CD4-positive, alpha-beta T cell treated with Interleukin-21 for 1 hour (primary cell): ENCODE data around the gene ATE1.
"Not testable (repeated sequence)": the region's sequence is repeated elsewhere in the genome, so short reads cannot be mapped to it uniquely, and the experiment has no call there.

Experiments used
- DNase-seq: peaks from one replicate; pipeline ENCODE4 v3.0.0-alpha.2; 2020

ATE1 gene

DNA sequence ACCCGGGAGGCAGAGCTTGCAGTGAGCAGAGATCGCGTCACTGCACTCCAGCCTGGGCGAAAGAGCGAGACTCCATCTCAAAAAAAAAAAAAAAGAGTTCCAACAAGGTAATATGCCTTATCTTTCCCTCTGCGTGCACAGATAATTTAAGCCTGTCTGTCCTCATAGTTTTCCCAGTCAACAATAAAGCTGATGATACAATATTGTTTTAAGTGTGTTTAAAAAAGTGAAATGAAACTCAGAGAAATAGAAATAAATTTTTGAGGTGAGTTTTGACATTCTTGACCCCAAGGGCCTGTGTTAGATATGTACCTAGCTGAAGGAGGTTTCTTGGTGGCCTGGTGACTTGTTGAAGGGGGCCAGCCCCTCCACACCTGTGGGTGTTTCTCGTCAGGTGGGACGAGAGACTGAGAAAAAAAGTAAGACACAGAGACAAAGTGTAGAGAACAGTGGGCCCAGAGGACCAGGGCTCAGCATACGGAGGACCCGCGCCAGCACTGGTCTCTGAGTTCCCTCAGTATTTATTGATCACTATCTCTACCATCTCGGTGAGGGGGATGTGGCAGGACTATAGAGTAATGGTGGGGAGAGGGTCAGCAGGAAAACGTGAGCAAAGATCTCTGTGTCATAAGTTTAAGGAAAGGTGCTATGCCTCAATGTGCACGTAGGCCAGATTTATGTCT, 1.9 kb upstream of the ATE1 start:
- DNase-seq = not testable (repeated sequence)

DNA sequence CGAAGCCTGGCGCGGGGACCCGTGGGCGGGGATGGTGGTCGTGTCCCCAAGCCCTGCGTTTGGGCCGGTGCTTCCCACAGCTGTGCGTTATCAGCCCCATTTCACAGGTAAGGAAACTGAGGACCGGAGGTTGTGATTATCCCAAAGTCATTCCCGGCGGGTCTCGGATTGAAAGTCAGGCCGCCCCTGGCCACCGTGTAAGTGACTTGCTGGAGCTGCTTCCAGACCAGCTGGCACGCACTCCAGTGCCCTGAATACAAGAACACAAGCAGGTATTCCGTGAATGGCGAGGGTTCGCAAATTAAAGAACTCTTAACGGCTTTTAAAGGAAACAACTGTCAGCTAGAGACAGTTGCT, 675 bp upstream of the ATE1 start:
- peak; percentile 15 for DNase-seq

DNA sequence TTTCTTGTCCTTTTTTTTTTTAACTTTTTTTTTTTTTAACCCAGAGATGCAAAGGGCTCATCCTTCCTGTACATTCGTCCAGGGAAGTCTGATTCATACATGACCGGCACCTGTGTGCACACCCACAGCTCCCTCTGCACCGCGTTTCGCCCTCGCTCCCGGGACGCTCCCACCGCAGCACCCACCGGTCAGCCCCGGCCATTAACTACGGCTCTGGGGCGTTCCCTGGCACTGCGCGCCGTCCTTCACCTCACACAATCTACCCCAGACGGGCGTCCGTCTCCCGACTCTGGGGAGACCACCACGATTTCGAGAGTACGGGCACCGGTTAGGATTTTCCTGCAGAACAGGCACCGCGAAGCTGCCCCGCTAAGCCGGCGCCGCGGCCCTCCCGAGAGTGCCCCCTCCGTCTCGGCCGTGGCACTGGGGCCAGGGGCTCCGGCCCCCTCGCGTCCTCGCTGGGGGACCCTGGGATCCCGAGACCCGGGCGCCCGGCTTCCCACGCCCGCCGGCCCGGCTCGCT, 452 bp downstream of the ATE1 start:
- no peak for DNase-seq

DNA sequence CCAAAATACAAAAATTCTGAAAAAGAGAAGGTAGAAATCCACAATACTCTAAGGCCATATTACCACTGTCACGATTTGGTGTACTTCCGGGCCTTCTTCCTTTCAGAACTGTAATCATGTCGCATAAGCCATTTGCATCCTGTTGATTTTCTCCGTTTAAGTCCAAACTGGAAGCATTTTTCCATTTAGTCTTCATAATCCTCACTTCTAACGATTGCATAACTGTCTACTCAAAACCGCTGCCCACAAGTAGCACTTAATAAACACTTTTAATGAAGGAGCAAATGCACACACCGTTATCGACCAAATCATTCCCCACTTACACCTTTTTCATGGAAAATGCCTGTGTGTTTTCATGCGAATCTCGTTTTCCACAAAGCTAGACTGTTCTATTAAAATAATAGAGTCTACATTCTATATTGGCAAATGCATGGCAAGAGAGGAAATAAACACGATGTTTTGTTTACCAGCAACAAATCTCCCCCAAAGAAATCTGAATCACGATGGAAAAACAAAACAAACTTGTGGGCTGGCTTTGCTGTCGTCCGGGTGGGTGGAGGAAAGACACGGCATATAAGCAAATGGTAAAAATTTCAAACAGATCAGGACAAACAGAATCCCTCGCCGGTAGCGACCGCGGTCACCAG, 1.0 kb downstream of the ATE1 start:
- DNase-seq = peak; percentile 21

DNA sequence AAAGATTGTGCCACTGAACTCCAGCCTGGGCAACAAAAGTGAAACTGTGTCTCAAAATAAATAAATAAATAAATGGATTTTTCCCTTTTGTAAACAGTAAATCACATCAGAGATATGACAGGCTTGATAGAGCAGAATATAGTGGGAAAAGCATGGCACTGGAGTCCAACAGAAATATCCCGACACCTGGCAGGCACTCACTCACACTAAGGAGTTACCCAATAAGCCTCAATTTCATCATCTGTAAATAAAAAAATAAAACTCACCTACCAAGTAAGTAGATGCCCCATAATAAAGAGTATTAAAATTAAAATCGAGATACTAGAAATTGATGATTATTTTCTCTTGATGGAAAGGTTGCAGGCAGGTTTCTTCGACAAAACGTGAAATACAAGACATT, 1.7 kb downstream of the ATE1 start:
- no peak for DNase-seq

DNA sequence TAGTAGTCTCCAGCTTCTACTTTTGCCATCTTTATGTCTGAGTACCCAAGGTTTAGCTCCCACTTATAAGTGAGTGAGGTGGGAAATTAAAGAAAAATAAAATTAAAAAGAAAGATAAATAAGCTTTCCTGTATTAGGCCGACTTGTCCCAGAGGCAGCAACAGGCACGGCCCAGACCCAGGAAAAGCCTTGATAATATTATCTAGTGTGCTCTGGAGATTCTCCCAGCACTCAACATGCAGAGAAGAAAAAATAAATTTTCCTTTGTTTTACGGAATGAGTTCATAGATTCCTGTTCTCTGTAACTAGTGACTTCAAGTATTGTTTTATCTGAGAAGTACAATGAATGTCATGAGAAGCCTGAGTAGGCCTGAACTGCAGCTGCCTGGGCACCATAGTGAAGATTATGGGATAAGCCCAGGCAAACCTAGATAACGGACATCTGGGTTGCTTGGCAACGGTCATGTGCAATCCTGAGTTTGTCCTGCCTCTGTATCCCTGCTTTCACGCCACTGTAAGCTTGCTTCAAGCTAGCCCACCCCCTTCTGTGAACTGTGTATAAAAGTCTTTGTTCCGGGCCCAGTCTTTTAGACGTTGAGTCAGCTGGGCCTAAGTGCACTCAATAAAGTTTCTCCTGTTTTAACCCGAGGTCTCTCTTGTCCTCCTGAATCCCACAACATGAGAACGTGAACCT, 6.4 kb downstream of the ATE1 start:
- no peak for DNase-seq

DNA sequence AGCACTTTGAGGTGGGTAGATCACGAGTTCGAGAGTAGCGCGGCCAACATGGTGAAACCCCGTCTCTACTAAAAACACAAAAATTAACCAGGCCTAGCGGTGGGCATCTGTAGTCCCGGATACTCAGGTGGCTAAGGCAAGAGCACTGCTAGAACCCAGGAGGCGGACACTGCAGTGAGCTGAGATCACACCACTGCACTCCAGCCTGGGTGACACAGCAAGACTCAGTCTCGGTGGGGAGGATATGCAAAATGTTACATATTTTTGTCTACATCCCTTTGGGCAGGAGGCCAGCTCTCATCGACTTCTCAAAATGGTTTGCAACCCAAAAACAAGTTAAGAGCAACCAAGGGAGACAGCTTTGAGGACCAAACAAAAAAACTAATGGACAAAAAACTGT, 8.2 kb downstream of the ATE1 start:
- no peak for DNase-seq

DNA sequence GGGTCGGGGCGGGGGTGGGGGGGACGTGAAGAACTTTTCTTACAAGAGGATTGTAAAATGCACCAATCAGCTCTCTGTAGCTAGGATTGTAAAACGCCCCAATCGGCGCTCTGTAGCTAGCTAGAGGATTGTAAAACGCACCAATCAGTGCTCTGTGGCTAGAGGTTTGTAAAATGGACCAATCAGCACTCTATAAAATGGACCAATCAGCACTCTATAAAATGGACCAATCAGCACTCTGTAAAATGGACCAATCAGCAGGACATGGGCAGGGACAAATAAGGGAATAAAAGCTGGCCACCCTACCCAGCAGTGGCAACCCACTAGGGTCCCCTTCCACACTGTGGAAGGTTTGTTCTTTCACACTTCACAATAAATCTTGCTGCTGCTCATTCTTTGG, 9.0 kb downstream of the ATE1 start:
- DNase-seq = not testable (repeated sequence)

DNA sequence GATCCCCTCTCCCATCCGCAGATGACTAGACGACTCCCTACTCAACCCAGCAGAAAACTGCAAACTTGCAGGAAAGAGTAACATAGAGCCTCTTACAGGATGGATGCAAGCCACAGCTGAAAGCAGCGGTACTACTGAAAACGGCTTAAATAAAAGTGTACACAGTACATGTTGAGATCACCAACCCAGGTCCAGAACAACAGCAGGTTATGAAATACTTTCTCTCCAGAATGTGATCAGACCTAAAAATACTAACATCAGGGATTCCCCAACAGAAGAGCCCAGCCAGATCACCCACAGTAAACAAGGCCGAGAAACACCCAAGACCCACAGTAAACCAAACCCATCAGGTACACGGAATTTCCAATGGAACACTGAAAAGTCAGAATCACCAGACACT, 13.2 kb downstream of the ATE1 start:
- DNase-seq = no peak

DNA sequence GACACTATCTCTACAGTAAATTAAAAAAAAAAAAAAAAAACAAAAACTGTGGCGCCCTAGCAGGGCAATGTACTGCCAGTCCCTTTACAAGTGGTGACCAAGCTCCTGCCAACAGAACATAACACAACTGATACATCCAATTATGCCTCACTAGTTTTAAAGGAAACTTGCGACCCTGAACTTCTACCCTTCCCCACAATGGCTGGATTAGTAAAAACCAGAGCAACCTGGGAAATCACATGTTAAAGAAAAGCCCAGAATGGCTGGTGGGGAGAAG, 16.5 kb downstream of the ATE1 start:
- no peak for DNase-seq

DNA sequence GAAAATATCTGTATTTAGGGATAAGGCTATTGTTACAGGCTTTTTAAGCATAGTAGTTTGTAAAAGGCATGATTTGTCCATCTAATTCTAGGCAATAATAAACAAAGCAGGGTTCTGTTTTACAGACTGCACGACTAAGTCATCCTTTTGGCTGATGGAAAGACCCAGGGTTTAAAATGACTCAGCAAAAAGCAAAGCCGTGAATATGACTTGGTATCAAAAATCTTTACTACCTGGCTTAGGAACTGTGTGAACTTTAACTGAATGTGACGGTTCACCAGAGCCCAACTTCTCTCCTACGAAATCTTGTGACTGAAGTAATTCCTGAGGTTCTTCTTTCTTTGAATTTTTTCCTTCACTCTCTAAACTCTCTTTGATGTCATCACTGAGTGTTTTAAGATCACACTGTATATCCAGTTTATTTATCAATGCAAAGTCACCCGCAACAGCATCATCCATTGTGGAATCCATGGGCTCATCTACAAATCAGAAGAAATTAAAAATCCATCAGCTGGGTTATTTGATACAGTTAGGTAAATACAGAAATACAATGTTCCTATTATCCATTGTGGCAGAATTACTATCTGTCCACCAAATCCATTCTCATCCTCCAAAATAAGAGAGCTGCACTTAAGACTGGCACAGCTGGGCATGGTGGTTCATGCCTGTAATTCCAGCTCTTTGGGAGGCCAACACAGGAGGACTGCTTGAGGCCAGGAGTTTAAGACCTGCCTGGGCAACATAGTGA, 17.0 kb downstream of the ATE1 start:
- DNase-seq = no peak

DNA sequence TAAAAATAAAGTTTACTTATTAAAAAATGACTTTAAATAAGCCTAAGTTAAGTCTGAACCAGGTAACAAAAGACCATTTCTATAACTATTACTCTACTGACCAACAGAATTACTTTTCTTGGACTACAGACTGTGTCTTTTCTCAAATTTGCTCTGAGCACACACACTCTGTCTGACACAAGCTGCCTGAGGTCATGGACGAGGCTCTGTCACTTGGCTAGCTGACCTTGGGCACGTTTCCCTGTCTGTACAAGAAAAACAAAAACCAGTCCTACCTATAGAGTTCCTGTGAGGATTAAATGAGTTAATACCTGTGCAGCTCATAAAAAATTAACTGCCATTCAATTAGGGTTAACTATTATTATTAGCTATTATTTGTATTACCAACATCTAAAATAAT, 22.9 kb downstream of the ATE1 start:
- DNase-seq = no peak

DNA sequence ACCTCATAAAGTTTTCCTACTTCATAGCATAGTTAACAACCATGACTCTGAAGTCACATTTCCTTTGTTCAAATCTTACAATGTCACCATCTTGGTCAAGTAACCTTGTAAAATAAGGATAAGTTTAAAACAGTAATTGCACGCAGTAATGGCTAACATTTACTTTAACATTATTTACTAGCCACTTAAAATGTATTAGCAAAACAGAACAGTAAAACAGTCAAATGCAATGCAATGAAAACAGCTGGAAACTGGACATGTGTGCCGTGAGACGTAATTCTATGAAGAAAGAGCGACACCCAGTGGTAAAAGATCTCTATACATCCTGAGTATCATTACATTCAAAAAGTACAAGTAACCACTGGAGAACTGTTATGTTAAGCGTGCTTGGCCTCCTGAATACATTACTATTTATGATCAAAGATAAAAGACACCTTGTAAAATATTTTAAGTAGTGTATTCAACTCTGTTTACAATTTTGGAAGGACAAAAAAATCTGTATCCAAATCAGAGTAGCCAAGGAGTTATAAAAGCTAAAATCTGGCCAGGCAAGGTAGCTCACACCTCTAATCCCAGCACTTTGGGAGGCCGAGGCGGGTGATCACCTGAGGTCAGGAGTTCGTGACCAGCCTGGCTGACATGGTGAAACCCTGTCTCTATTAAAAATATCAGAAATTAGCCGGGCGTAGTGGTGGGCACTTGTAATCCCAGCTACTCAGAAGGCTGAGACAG, 27.2 kb downstream of the ATE1 start:
- peak; percentile 47 for DNase-seq

DNA sequence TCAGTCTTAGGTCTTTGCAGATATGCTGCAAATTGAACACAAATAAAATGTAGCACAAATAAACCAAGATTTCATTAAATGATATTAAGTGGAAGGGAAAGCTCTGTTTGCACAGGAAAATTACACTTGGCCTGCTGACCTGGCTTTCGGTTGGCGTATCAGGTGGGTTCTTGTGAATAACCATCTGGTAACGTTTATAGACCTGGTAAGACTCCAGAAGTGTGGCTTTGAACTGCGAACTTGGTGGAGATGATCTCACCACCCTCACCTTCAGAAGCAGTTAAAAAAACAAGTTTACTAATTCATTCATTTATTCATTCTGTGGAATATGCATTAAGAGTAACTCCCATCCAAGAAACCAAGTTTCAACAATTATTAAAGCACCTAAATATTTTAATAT, 28.1 kb downstream of the ATE1 start:
- no peak for DNase-seq

DNA sequence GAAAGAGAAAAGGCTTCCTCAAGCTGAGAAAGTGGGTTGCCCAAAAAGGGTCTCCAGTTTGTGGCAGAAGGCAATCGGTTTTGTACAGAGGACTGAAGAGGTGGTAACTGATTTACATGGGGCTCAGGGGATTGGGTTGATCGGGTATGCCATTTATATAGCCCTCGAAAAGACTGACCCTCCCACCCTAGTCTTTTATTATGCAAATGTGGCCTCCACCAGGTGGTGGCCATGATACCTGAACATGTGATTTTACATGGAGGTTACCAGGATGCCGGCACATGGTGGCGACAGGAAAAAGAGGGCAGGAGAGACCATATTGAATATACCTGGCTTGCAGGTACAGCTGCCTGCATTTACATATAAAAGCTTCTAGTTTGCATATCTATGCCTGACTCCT, 36.7 kb downstream of the ATE1 start:
- no peak for DNase-seq

DNA sequence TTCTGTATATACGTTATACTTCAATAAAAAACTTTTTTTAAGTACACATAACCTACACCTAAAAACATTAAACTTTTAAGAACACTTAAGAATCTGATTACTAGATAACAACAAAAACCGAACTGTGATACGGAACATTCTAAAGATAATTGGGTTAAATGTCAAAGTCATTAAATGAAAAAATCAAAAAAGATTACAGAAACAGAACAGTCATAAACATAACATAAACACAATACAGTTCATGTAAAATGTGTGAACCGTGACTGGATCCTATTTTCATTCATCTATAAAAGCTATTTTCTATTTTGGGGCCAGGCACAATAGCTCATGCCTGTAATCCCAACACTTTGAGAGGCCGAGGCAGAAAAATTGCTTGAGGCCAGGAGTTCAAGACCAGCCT, 38.6 kb downstream of the ATE1 start:
- no peak for DNase-seq

DNA sequence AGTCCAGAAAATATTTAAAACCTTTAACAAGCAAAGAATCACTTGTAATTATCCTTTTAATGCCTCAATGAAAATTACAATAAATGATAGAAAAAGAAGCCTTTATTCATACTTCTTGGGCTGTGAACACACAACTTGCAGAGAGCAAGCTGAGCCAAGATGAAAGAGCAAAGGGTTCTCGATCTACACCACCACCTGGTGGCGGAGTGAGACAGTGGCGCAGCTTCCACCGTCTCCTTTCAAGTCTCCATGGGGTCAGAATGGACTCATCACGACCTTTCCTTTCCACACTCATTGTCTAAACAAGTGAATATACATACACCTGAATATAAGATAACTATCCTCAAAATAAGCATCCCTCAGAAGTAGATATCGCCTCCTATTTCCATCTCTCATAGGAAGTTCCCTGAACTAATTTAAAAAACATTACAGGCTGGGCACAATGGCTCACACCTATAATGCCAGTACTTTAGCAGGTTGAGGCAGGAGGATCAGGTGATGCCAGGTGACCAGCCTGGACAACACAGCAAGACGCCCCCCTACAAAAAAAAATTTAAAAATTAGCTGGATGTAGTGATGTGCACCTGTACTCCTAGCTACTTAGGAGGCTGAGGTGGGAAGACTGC, 40.7 kb downstream of the ATE1 start:
- peak; percentile 40 for DNase-seq

DNA sequence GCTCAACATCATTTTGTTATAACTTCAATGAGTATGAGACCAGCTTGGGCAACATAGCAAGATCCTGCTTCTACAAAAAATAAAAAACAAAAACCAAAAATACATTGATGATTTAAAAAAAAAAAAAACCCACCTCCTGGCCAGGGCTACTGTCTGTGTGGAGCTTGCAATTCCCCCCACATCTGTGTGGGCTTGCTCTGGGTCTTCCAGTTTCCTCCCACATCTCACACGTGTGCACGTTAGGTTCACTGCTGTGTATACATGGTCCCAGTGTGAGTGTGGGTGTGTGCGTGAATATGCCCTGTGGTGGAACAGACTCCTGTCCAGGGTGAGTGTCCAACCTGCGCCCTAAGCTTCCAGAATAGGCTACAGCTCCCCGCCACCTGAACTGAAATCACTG, 41.6 kb downstream of the ATE1 start:
- no peak for DNase-seq

DNA sequence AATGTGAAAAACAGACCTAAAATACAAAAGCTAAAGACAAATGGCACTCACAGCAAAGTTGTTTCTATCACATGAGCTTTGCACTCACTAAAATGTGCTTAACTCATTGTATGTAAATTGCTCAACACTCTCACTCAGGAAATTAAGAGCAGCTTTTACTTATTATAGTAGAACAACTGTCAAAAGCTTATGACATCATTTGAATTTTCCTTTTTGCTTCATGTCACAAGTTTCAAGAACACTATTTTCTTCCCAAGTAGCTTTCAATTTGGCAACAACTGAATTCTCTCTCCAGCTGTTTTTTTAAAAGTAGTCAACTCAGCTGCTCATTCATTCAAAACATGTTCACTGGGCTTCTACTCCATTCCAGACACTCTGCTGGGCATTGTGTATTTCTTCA, 46.9 kb downstream of the ATE1 start:
- DNase-seq = no peak

DNA sequence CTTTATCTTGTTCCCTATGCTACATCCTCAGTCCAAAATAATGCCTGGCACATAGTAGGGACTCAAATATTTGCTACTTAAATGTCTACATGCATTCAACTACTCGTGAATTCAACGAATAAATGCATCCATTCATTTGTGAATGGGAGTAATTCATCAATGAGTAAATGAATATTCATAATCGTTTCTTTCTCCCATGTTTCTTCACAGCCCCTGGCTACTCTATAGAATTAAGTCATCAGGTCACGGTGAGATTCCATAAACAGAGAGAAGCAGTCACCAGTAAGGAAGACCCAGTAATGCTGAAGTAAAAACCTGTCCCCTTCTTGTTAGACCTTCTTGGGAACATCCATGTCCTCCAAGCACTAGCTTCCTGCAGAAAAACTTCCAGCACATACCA, 48.4 kb downstream of the ATE1 start:
- DNase-seq = no peak

DNA sequence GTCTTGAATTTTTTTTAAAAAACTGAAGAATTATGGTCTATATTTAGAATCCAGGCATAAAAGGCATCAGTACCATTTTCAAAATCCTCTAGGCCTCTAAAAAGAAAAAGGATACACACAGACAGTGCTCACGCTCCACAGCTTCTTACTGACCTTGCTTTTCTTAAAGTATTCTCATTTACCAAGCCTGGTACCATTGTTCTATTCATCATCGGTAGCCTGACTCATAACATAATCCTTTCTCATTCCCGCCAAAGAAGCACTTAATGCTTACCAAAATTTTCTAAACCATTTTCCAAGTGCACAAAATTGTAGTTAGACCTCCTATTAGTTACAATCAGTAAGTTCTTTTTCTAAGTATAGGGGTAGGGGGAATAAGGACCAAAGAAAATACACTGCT, 54.6 kb downstream of the ATE1 start:
- DNase-seq = no peak

DNA sequence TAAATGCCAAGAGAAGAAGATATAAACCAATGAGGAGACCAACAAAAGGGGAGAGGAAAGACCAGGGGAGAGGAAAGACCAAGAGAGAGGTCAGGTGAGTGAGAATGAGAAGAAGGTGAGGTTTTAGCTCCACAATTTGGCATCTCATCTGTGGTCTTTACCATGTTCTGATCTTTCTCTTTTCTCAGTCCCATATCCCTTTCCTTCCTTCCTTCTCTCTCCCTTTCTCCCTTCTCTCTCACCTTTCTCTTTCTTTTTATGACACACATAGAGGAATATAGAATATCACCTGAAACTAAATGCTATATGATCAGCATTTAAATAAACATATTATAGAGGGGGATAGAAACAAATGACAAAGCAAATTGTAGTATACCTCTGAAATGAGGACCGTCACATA, 57.4 kb downstream of the ATE1 start:
- no peak for DNase-seq

DNA sequence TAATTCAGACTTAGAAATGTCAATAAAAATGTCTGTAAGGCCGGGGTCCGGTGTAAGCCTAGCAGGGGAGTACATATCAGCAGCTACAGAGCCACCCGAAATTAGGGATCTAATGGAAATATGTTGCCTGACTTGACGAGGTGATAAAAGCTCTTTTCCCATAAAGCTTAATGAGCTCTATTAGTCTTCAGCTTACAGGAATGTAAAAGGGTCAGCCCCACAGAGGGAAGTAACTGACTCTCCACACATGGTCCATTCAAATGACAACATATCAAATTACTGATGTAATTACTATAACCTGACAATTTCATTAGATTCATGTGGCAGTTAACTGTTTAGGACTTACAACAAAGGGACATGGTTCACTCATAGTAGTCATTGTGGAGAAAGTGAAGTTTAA, 62.3 kb downstream of the ATE1 start:
- no peak for DNase-seq
